Naive B cell (primary cell): ENCODE data around the gene TBC1D16. TPM values are rescaled to one million over a fixed set of nuclear protein-coding genes. Genes with fewer than 3 reads are reported as not detected.
"Not testable (repeated sequence)": the region's sequence is repeated elsewhere in the genome, so short reads cannot be mapped to it uniquely, and the experiment has no call there.

ENCODE experiments used
- ATAC-seq, 2 donors: fragments of 150-1000 bp; cut with Tn5 transposase; 2 replicates each; pipeline ENCODE4 v1.10.0; 2021; ENCODE audit warnings: low read depth in 2 of 2, mild to moderate bottlenecking in 2 of 2, moderate library complexity in 2 of 2
- DNase-seq: peaks from one replicate; pipeline ENCODE4 v3.0.0; 2022
- H3K27ac Mint-ChIP-seq, 6 donors: one replicate each; pipeline ENCODE4 v1.8.0; 2020 to 2022; ENCODE audit warnings: mild to moderate bottlenecking in 6 of 6, mixed read lengths in 6 of 6, moderate library complexity in 5 of 6, inconsistent platforms in 2 of 6
- H3K27me3 Mint-ChIP-seq, 3 donors: one replicate each; pipeline ENCODE4 v1.8.0; 2021 to 2022; ENCODE audit warnings: mixed read lengths in 3 of 3, mild to moderate bottlenecking in 1 of 3
- H3K36me3 Mint-ChIP-seq, 2 donors: one replicate each; pipeline ENCODE4 v1.8.0; 2020 to 2022; ENCODE audit warnings: mixed read lengths in 2 of 2, inconsistent platforms in 1 of 2, mild to moderate bottlenecking in 1 of 2
- H3K4me1 Mint-ChIP-seq, 3 donors: one replicate each; pipeline ENCODE4 v1.8.0; 2020 to 2022; ENCODE audit warnings: mixed read lengths in 3 of 3, inconsistent platforms in 1 of 3, mild to moderate bottlenecking in 1 of 3, moderate library complexity in 1 of 3
- H3K4me3 Mint-ChIP-seq, 8 donors: one replicate each; pipeline ENCODE4 v1.8.0; 2020 to 2022; ENCODE audit warnings: mild to moderate bottlenecking in 8 of 8, mixed read lengths in 8 of 8, moderate library complexity in 8 of 8, inconsistent platforms in 2 of 8
- H3K9me3 Mint-ChIP-seq, 7 donors: one replicate each; pipeline ENCODE4 v1.8.0; 2020 to 2022; ENCODE audit warnings: mixed read lengths in 7 of 7, mild to moderate bottlenecking in 5 of 7, inconsistent platforms in 2 of 7, moderate library complexity in 1 of 7
- polyA plus RNA-seq, 6 donors: library from polyadenylated mRNA; unstranded; fragments of 300-500 nt; fragmentation: Illumina TruSeq; gene quantifications; one replicate each; pipeline ENCODE4 v1.2.3, GENCODE V29; 2021; ENCODE audit warnings: low read depth in 6 of 6

Gene TBC1D16
- polyA plus RNA-seq, 6 donors from 2014 or later, result 0.31 to 2.6 (median 1.4) TPM; not detected in 1

GRCh38 chr17:80000981-80001775 lies 34.5 kb downstream of the TBC1D16 start:
- Mint-ChIP-seq H3K9me3 (no peaks in the 10 kb centered on the region), H3K4me3 (no peak overlapping the region), H3K36me3 (no peaks in the 10 kb centered on the region), H3K27ac (no peak overlapping the region), H3K27me3 (peaks cover 0 to 4% (median 0%) of the 10 kb centered on the region in 3 donors), H3K4me1 (peaks cover 15 to 27% (median 23%) of the 10 kb centered on the region in 3 donors)
- ATAC-seq (no peak), DNase-seq (no peak)

DNA sequence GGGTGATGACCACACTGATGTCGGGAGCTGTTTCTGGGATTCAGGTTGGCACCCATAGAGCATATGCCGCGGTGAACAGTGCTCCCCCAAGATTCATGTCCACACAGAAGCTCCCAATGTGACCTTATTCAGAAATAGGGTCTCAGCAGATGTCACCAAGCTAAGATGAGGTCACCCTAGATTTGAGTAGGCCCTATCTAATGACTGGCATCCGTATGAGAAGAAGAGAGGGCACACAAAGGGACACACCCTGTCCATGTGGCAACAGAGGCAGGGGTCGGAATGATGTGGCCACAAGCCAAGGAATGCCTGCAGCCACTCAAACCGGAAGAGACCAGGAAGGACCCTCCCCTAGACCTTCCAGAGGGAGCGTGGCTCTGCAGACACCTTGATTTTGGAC lies 35.5 kb downstream of the TBC1D16 start:
- H3K9me3 Mint-ChIP-seq, result no peaks in the 10 kb centered on the region
- no peaks in the 10 kb centered on the region for H3K27me3 Mint-ChIP-seq
- peaks cover 10 to 23% (median 18%) of the 10 kb centered on the region in 3 donors for H3K4me1 Mint-ChIP-seq
- no peak overlapping the region for H3K4me3 Mint-ChIP-seq
- DNase-seq (no peak), ATAC-seq (no peak)
- peak overlapping the region in 1 of 6 donors; percentile 28 for H3K27ac Mint-ChIP-seq
- H3K36me3 Mint-ChIP-seq, result no peaks in the 10 kb centered on the region

DNA sequence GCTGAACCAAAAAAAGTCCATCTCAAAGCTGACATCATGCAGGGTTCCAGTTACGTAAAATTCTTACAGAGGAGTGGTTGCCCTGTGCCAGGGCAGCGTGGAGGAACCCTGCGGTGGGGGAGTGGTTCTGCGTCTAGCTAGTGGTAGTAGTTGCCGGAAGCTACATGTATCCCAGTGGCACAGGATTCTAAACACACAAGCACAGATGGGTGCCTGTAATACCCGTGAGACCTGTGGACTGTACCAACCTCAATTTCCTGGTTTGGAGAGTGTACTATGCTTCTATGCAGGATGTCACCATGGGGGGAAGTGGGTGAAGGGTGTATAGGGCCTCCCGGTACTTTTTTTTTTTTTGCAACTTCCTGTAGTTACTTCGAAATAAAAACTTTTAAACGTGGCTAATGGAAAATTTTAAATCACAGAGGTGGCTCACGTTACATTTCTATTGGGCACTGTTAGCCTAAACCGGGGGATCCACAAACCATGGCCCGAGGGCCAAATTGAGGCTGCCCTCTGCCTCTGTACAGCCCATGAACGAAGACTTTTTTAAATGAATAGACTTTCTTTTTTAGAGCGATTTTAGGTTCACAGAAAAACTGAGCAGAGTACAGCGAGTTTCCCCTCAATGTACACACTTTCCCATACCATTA lies 38.5 kb downstream of the TBC1D16 start:
- ATAC-seq (peak; percentile 97), DNase-seq (peak; percentile 79)
- Mint-ChIP-seq H3K9me3 (no peaks in the 10 kb centered on the region), H3K27me3 (peaks cover 0 to 9% (median 3%) of the 10 kb centered on the region in 3 donors), H3K27ac (peak overlapping the region; percentile 83 to 98 (median 94)), H3K36me3 (no peaks in the 10 kb centered on the region), H3K4me3 (peak overlapping the region; percentile 59 to 85 (median 81)), H3K4me1 (peaks cover 16 to 41% (median 37%) of the 10 kb centered on the region in 3 donors)

DNA sequence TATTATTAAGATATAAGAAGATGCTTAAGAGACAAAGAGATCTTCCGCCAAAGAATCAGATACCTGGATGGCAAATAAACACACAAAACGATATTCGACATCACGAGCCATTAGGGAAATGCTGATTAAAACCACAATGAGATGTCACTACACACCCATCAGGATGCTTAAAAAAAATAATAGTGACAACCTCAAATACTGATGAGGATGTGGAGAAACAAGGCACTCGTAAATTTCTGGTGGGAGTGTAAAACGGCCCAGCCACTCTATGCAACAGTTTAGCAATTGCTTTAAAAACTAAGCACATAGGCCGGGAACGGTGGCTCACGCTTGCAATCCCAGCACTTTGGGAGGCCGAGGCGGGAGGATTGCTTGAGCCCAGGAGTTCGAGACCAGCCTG lies 39.4 kb downstream of the TBC1D16 start:
- Mint-ChIP-seq H3K9me3 (no peaks in the 10 kb centered on the region), H3K27me3 (peaks cover 0 to 9% (median 3%) of the 10 kb centered on the region in 3 donors), H3K36me3 (no peaks in the 10 kb centered on the region), H3K4me1 (peaks cover 19 to 41% (median 40%) of the 10 kb centered on the region in 3 donors), H3K27ac (peak overlapping the region in 4 of 6 donors; percentile 83 to 97 (median 88)), H3K4me3 (peak overlapping the region in 4 of 8 donors; percentile 22 to 85 (median 62))
- DNase-seq, result no peak
- ATAC-seq, result no peak

- DNase-seq, result no peak
- ATAC-seq, result no peak
- H3K27ac Mint-ChIP-seq, result peak overlapping the region in 3 of 6 donors; percentile 3 to 88 (median 7)
- H3K36me3 Mint-ChIP-seq, result no peaks in the 10 kb centered on the region
- H3K9me3 Mint-ChIP-seq, result no peaks in the 10 kb centered on the region
- peaks cover 0 to 9% (median 3%) of the 10 kb centered on the region in 3 donors for H3K27me3 Mint-ChIP-seq
- peak overlapping the region in 1 of 8 donors; percentile 33 for H3K4me3 Mint-ChIP-seq
- H3K4me1 Mint-ChIP-seq, result peaks cover 22 to 46% (median 44%) of the 10 kb centered on the region in 3 donors
Measured at GRCh38 chr17:79995696-79996095, 40.0 kb downstream of the TBC1D16 start.

GRCh38 chr17:79994602-79995001 lies 41.1 kb downstream of the TBC1D16 start:
- no peak for DNase-seq
- Mint-ChIP-seq H3K4me1 (peaks cover 22 to 50% (median 44%) of the 10 kb centered on the region in 3 donors), H3K27ac (no peak overlapping the region), H3K9me3 (no peaks in the 10 kb centered on the region), H3K4me3 (no peak overlapping the region), H3K27me3 (peaks cover 0 to 9% (median 3%) of the 10 kb centered on the region in 3 donors), H3K36me3 (no peaks in the 10 kb centered on the region)
- no peak for ATAC-seq

DNA sequence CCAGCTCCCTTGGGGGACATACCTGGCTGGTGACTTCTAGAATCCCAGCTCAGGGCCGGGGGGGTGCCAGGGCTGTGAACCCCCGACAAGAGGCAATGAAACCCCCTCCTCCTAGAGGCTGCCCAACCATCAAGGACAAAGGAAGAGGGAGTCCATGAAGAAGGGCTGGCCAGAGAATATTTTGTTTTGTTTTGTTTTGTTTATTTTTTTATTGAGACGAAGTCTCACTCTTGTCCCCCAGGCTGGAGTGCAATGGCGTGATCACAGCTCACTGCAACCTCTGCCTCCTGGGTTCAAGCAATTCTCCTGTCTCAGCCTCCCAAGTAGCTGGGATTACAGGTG lies 41.5 kb downstream of the TBC1D16 start:
- H3K27me3 Mint-ChIP-seq, H3K36me3 Mint-ChIP-seq, DNase-seq, H3K9me3 Mint-ChIP-seq, ATAC-seq: not testable (repeated sequence)
- Mint-ChIP-seq H3K4me3 (peak overlapping the region in 1 of 8 donors; percentile 19), H3K4me1 (peaks cover 22 to 50% (median 44%) of the 10 kb centered on the region in 3 donors), H3K27ac (peak overlapping the region in 1 of 6 donors; percentile 70)

GRCh38 chr17:79993390-79994227 lies 42.1 kb downstream of the TBC1D16 start:
- Mint-ChIP-seq H3K9me3 (no peaks in the 10 kb centered on the region), H3K36me3 (no peaks in the 10 kb centered on the region), H3K4me1 (peaks cover 22 to 50% (median 42%) of the 10 kb centered on the region in 3 donors), H3K27me3 (peaks cover 0 to 9% (median 3%) of the 10 kb centered on the region in 3 donors), H3K4me3 (peak overlapping the region in 6 of 8 donors; percentile 12 to 76 (median 64)), H3K27ac (peak overlapping the region in 3 of 6 donors; percentile 21 to 74 (median 70))
- ATAC-seq (no peak), DNase-seq (no peak)

- ATAC-seq (no peak), DNase-seq (no peak)
- H3K27ac Mint-ChIP-seq, result peak overlapping the region in 3 of 6 donors; percentile 74 to 95 (median 88)
- peak overlapping the region; percentile 56 to 87 (median 75) for H3K4me3 Mint-ChIP-seq
- no peaks in the 10 kb centered on the region for H3K9me3 Mint-ChIP-seq
- peaks cover 0 to 9% (median 3%) of the 10 kb centered on the region in 3 donors for H3K27me3 Mint-ChIP-seq
- H3K4me1 Mint-ChIP-seq, result peaks cover 22 to 49% (median 41%) of the 10 kb centered on the region in 3 donors
- no peaks in the 10 kb centered on the region for H3K36me3 Mint-ChIP-seq
Measured at GRCh38 chr17:79992649-79993389, 42.9 kb downstream of the TBC1D16 start.

- H3K36me3 Mint-ChIP-seq, result no peaks in the 10 kb centered on the region
- H3K4me1 Mint-ChIP-seq, result peaks cover 17 to 41% (median 33%) of the 10 kb centered on the region in 3 donors
- peaks cover 0 to 9% (median 3%) of the 10 kb centered on the region in 3 donors for H3K27me3 Mint-ChIP-seq
- H3K4me3 Mint-ChIP-seq, result peak overlapping the region in 7 of 8 donors; percentile 72 to 87 (median 76)
- ATAC-seq, result peak in 1 of 2 donors; percentile 10
- no peak for DNase-seq
- H3K9me3 Mint-ChIP-seq, result no peaks in the 10 kb centered on the region
- H3K27ac Mint-ChIP-seq, result peak overlapping the region in 4 of 6 donors; percentile 74 to 95 (median 82)
Measured at GRCh38 chr17:79991924-79992648, 43.6 kb downstream of the TBC1D16 start.

DNA sequence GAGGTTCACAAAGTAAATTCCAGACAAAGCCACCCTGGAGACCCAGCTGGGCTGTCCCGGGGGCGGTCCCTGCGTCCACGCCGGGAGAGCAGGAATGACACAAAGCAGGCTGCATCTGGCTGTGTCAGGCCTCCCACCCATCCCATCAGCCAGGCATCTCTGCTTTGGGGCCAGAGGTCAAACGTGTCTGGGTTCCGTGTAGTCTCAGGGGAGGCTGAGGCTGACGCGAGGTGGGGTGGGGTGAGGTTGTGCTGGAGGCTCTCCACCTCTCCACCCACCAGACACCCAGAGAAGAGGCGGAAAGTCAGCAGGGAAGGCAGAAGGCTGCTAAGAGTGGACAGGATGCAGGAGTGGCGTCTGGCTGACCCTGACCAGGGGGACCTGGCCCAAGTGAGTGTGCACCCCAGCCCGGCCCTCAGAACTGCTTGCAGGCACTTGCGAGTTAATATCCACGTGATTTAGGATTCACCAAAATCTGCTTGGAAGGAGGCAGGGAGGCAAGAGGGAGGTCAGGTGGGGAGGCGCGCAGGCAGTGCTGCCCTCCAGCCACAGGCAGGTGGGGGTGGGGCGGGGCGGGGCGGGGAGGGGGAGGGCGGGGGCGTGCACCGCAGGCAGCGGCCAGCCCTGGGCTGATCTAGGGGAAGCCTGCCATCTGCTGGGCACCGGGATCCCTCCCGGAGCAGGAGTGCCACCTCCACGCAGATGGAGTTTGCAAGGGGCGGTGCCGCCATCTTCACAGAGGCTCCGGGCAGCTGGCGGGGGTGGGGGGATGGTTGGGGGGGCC lies 44.3 kb downstream of the TBC1D16 start:
- ATAC-seq (peak; percentile 97 to 98), DNase-seq (peak; percentile 65)
- Mint-ChIP-seq H3K9me3 (no peaks in the 10 kb centered on the region), H3K4me1 (peaks cover 12 to 34% (median 26%) of the 10 kb centered on the region in 3 donors), H3K27me3 (peaks cover 0 to 9% (median 3%) of the 10 kb centered on the region in 3 donors), H3K27ac (peak overlapping the region in 2 of 6 donors; percentile 1 to 47), H3K4me3 (peak overlapping the region in 7 of 8 donors; percentile 54 to 83 (median 77)), H3K36me3 (no peaks in the 10 kb centered on the region)
